HG03097 (cell line): ENCODE data around the gene ETS1.

Experiments used
- ATAC-seq: cut with Tn5 transposase; IDR thresholded peaks from one replicate; pipeline ENCODE4 v1.9.1; 2021; ENCODE audit not compliant: unreplicated experiment, low FRiP score

ETS1 gene

DNA sequence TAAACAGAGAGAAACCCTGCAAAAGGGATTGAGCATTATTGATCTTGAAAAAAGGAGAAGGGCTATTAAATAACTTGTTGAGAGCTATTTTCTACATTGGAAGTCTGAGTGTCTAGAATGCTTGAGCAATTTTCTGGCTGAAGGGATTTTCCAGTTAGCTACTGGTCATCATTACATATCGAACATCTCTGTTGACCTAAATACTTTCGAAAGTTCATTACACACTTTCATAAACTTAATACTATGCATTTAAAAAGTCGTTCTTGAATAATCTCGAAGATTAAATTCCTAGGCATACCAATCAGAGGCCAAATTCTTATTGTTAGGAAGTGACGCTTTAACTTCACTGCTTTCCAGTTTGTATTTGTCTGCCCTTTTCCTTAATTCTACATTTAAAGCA, 13.7 kb downstream of the ETS1 start:
- ATAC-seq, result no peak

DNA sequence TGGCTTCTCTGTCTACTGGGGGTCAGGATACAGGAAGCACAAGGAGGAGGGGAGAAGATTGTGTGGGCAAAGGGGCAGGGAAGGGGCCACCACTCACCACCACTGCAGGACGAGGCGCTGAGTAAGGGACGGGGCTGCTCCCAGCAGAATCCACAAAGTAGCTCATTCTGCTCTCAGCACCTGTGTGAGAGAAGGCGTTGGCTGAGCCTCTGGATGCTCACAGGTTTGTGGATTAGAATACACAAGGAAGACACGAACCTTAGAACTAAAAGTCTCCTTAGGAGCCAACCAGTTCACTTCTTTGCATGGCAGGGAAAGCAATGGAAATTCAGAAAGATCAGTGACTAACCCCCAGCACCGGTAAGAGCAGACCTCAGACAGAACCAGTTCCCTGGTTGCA, 14.4 kb downstream of the ETS1 start:
- ATAC-seq, result no peak

DNA sequence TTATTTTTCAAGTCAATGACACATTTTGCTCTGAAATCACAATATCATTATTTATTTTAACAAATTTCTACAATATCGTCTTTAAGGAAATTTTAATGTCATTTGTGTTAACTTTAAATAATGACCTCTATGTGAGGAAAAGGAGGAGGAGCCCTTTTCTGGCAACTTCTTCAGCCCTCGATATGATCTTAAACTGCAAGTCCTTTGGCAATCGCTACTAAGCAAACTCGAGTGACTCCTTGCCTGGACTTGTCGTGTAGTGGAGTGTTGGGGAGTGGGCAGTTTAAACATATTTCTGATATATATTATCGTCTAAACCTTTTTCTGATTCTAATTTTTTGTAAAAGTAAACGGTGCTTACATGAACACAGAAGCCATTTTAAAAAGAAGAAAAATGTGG, 16.7 kb downstream of the ETS1 start:
- ATAC-seq, result no peak

DNA sequence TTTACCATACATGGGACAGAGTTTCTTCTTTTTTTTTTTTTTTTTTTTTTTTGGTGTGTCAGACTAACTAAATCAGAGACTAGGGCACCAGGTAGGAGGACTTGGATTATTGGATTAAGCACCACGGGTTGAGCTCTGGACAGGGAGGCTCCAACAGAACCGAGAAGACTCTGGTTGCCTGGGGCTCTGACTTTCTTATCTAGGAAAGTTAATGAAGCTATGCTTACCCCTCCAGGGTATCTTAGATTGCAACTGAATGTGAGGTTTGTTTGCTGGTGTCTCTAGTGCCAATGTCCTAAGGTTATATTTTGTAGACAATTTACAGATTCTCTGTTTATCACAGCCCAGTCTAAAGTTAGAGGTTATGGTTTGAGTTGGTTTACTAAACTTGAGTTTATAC, 18.1 kb downstream of the ETS1 start:
- no peak for ATAC-seq

DNA sequence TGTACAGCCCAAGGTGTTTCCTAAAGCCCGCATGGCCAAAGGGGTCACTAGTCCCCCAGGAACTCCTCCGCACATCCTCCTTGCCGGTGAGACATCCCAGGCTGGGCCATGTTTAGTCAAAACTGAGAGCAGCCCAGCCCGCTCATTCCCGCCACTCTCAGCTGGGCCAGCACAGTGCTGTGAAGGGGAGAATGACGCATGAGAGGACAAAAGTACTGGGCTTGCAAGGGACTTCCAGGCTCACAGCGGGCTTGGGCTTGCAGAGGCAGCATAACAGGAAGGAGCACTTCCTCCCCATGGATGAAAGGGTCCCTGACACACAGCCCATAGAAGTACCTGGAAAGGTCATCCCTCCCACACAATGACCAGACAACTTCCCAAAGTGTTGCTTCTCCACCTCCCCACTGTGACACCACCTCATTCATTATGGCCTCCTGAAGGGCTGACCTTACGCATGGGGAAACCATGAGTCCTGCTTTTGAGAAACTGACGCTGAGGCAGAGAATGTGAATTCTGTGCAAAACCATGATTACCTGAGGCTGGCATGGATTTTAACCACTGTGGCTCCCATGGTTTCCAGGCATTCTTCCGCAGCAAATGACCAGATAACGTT, 19.1 kb downstream of the ETS1 start:
- ATAC-seq, result no peak

DNA sequence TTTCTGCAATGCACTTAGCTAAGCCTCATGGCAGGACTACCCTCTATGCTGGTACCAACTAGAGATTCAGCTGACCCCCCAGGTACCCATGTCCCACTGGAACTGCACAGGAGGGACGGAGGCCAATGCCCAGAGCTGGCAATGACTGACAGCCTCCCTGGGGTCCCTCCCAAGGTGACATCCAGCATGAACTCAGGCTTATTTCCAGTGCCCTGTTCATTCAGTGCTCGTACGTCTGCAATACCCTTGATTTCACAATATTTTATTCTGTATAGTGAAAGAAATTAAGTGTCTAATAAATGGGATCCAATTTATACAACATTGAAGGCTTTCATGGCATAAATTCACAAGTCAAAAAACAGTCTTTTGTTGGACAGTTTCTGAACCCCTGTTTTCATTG, 20.2 kb downstream of the ETS1 start:
- no peak for ATAC-seq

DNA sequence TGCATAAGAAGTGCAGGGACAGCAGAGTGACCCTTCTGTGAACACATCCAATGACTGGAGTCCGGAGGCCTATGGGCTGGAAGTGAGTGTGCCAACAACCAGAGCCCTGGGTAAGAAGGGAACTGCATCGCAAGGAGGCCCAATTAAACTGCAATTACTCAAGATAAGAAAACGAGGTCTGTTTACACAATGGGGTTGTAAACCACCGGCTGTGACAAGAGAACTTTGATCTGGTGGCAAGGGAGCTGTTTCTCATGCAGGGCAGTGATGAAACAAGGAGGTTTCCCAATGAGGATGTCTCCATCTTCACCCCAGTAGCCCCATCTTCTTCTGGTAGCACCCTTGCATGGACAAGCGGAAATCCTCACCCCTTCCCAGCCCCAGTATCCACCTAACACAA, 21.5 kb downstream of the ETS1 start:
- ATAC-seq, result no peak

DNA sequence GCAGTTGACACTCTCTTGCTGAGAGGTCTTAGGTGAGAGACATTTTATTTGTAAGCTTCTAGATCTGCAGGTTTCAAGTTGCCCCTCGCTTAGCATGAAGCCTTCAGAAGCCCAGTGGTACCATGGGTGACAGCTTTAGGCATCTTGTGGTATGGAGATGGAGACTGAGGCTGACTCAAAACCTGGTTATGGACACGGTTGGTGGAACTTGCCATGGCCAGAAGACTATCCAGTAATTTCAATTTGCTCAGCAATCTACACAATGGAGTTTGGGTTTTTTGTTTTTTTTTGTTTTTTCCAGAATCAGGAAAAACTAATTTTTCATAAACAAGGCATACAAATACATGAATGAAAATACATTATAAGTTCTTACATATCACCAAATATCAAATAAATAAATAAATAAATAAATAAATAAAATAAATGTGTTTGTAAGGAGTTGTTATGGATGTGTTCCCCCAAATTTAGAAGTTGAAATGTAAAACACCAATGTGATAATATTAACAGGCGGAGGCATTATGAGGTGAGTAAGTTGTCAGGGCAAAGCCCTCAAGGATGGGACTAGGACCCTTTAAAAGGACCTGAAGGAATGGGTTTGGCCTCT, 22.6 kb downstream of the ETS1 start:
- no peak for ATAC-seq

DNA sequence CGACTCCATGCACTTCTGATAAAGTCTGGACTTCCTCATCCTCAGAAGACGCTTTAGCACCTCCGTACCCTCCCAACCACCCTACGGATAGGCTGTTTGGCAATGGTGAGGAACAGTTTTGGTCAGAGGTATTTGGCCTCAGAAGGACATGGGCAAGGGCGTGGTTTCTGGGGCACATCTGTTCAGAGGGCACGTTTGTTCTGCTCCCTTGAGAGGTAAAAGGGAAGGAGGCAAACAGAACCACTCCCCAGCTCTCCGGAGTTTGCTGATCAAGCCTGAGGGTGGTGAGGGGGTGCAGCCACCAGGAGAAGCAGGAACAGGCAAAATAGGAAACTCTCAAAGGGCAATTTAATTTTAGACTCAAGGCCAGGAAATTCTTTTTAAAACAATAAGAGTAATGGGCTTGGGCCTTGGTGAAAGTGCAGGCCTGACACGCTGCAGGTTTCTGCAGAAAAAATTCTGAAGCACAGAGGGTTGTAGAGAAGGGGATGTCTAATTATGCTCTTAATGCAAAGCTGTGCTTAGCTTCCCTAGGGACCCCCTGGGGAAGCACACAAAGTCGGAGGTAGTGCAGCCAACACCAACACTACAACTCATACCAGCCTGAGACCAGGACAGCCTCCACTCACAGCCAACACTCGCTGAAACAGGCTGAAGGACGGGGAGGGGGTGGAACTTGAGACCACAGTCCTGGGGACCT, 23.3 kb downstream of the ETS1 start:
- ATAC-seq, result no peak

DNA sequence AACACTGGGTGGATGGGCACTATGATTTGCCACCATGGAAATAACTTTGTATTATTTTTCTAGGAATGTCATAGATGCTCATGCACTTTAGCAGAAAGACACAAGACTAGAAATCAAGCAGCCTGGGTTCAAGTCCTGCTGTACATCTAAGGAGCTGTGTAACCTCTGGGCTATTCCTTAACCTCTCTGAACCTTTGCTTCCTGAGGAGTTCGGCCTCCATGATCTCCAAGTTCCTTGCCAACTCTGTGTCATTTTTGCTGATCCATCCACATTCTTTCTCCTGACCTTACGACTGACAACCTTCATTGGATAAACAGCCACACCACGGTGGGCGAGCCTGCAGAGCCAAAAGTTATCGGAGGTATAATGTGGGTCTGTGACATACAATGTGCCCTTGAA, 24.1 kb downstream of the ETS1 start:
- ATAC-seq, result no peak

DNA sequence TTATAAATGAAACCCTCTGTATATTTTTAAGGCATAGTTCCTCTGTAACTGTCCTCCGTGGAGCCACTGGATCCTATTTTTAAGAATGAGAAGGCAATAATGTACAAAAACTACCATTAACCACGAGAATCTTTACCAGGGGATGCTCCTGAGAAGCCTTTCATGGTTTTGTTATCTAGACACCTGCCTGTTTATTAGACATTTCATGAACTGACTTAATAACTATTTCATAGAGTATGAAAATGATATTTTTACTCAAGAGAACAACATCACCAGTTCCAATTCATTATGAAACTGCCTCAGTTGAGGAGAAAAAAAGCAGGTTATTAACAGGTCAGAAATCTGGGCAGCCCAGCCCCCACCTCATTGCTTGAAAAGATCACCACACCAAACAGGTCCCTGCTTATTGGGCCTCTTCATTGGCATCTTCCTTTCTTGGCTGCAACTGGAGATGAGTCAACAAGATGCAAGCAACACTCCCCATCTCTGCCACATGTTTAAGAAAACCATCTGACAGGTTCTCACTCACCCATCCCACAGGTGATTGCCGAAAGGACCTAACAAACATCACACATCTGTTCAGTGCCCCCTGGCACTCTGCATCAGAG, 27.8 kb downstream of the ETS1 start:
- ATAC-seq, result no peak

DNA sequence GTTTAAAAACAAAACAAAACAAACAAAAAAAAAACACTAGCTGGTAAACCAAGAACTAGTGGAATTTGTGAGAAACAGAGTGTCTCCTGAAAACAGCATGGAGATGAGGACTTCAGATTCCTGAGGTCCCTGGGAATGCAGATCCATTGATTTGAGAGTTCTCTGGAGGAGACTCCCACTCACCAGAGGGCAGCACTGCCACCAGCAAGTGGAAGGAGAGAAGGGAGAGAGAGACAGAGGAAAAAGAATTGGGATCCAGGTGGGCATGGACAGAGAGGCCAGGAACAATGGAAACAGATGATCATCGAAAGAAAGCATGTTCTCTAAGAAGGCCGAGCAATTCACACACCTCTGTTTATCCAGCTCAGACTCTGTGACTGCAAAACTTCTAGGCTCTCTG, 31.8 kb downstream of the ETS1 start:
- no peak for ATAC-seq

DNA sequence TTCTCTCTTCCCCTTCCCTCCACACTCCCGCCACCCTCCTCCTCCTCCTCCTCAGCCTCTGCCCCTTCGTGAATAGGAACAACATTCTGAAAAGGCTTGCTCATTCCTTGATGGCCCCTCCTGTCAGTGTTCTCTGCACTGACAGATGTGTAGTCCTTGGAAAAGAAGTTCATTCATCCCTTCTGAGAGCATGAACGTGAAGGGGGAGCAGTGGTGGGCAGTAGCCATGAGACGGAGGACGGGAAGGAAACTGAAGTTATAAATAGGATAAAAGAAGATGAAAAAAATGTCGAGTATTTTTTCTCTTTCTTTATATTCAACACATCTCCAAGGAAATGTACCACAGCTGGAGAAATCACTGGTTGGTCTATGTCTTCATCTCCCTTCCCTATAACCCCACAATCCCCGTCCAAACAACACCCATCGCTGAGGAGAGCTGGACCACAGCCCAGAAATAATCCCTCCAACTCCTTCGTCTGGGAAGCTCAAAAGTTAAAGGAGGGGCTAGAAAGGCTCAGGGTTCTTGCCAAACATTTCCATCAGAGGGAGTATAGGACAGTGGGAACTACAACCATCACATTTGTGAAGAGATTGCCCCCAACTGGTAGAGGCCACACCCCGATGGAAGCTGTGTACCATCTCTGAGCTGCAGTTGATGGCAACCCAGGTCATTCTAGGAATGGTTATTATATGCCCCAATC, 33.5 kb downstream of the ETS1 start:
- no peak for ATAC-seq

DNA sequence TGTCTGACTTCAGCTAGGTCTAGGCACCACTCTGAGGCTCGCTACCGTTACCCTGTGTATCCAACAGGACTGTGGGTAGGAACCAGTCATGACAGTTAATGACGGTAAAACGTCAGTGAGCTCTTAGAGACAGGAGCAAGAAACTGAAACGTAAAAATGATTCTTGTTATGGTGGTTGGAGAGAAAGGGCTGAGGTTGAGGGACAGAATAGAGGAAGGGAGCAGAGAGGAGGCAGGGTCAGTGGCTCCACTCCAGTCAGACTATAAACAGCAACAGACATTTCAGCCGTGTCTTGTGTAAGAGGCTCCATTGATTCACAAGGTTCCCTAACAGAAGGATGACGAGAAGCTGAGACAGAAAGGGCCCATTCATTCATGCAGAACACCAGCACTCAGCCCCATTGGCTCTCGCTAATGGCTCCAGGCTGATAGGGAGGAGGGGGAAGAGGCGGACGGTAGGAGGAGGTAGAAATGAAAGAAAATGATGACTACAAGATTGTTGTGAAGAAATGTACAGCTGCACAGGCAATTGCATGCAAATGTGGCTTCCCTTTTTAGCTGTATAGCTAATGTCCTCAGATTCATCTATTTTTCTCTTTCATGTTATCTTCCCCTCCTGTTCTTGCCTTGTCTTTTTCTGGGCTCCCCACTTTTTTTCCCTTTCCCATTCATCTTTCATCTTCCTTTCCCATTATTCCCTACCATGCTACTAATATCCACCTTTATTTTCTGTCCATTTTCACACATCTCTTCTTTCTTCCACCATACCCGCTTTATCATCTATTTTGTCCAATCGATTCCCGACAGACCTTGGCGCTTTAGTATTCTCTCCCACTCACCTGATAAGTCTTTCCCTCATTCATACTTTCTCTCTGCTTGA, 34.3 kb downstream of the ETS1 start:
- peak; percentile 56 for ATAC-seq

DNA sequence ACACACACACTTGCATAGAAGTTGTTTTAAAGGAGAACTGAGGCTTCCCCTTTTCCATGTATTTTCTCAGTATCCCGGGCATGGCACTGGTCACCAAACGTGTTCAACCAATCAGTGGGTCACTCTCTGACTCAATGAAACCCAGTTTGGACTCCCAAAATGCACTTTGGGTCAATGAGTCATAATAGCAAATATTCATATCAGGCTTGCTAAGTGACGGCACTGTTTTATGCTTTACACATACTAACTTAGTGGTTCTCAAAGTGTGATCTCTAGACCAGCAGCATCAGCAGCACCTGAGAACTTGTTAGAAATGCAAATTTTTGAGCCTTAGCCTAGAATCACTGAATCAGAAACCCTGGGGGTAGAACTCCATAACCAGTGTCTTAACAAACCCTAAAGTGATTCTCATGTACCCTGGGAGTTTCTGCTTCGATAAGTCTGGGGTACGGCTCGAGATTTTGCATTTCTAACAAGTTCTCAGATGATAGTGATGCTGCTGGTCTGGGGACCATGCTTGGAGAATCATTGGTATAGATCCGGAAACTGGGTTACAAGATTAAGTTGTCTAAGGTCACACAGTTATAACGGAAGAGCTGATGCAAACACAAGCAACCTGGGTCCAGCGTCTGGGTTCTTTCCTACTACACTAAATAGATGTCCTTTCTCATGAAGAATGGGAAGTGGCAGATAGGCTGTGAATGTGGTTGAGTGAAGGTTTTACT, 35.6 kb downstream of the ETS1 start:
- ATAC-seq, result peak; percentile 58

DNA sequence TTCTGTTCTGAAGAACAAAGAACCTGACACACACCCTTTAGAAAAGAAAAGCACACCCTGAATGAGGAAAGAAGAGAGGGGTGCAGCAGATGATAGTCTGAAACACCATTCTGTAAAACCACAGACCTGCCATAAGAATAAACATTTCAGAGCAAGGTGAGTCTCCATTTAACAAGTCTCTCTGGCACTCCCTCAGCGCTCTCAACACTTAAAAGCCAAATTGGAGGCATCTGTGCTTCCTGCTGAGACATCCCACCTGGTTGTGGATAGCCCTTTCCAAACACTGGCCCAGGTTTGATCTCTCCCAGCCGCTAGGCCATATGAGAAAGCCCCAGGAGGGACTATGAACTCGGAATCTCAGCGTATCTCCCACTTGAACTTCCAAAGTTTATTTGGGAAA, 36.3 kb downstream of the ETS1 start:
- no peak for ATAC-seq

DNA sequence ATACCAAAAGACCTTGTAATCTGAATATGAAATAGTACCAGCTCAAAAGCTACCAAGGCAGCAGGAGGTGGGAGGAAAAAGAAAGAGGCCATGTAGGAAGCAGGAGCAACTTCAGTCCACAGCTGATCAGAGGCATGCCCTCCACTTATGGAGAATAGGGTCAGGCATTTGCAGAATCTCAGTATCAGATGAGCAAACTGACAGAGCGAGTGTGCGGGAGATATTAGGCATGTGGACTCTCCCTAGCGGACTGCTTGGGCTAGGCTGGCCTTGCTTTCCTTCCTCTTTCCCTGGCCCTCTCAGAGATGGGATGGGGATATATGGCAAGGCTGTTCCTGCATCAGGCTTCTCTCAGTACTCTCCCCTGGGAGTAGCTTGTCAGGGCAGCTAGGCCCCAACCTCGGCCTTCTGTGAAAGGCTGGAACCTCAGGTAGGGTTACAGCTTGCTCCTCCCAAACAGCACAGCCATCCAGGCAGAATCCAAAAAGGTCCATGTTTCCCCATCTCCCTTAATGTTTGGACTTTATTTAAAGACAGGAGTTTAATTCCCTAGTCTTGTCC, 37.0 kb downstream of the ETS1 start:
- no peak for ATAC-seq

DNA sequence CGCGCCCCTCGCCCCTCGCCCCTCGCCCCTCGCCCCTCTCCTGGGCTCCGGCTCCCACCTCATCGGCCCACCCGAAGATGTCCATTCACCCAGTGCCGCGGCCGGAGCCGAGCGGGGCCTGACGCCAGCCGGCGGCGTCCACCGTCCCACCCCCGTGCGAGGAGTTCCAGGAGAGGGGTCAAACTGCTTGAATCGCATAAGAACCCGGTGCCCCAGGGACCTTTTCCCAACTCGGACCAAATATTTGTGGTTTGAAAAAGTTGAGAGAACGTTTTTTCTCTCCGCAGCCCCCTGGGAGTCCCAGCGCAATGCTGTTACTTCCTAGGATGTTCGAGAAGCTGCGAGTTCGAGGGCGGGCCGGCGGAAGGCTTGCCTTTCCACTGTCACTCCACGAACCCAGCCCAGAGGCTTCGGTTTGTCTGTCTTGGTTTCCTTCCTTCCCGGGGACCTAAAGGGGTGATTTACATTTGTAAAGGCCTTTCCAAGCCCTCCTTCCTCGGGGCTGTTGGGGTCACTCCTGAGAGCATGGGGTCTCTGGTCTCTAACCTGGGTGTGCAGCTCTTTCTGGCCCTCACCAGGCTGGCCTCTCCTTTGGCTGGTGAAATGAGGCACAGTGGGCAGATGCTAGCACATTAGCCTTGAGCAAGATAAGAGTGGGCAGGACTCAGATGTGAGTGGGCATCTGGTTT, 38.0 kb downstream of the ETS1 start:
- ATAC-seq, result no peak
